ENCODE data around the gene KBTBD12. TPM values are rescaled to one million over a fixed set of nuclear protein-coding genes. Genes with fewer than 3 reads are reported as not detected.

KBTBD12 gene
- total and polyA plus RNA-seq, 2 experiments from 2014 or later = not detected

DNA sequence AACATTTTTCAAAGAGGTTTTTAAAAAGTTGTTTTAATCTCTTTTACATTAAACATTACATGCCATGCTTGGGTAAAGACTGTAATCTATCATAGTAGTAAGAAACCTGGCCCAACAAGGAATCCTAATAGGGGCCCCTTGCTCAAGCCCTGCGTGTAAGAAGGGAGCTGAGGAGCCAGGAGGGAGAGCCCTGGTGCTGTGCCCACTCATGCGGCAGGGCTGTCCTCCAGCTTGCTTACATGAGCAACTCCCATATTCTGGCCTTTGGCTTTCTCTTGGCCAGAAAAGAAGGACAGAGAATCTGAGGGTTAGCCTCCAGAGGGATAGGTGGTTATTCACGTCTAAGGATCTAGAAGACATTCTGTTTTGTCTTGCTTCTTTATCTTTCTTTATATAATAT, 49.8 kb downstream of the KBTBD12 start:
- no peaks in the 10 kb centered on the region for H3K36me3 ChIP-seq (ENCODE audit: low read depth)
- H3K9me2 ChIP-seq (ENCODE audit: insufficient read depth) = no peaks in the 10 kb centered on the region
- no peaks in the 10 kb centered on the region for H4K20me1 ChIP-seq (ENCODE audit: insufficient read depth)
- in situ Hi-C loops (cut with MboI) = loop anchor here (10.0 kb wide), 1 partner anchor 300 kb away; no protein-coding TSS in a partner anchor
- no peaks in the 10 kb centered on the region for H3K79me2 ChIP-seq (ENCODE audit: insufficient read depth)
- H2AFZ ChIP-seq = no peak overlapping the region
- H3F3A ChIP-seq (ENCODE audit: insufficient read depth) = no peaks in the 10 kb centered on the region
- no peak overlapping the region for H3K4me3 ChIP-seq
- H3K9ac ChIP-seq = no peak overlapping the region
- peak; percentile 46 for DNase-seq
- H3K4me2 ChIP-seq (ENCODE audit: unreplicated experiment) = no peak overlapping the region
- H3K27ac ChIP-seq = no peak overlapping the region
- 27 to 40% methylated on average over 3 of the region's 3 CpGs for WGBS, 2 experiments (ENCODE audit: low coverage in 1 of 2, low lambda C conversion rate in 2 of 2, missing lambda C conversion rate in 2 of 2)
- no peaks in the 10 kb centered on the region for H3K4me1 ChIP-seq (ENCODE audit: insufficient read depth)
- no peaks in the 10 kb centered on the region for H3K9me3 ChIP-seq (ENCODE audit: low read depth)
- H3K27me3 ChIP-seq (replicated peaks; ENCODE audit: insufficient read depth) = peaks cover 40% of the 10 kb centered on the region
- no peak for TF ChIP-seq EZH2phosphoT487 (IDR thresholded peaks at IDR 0.05; ENCODE audit: insufficient read depth, low read depth)
- TF ChIP-seq EZH2 (IDR thresholded peaks at IDR 0.05; ENCODE audit: insufficient read depth, poor library complexity, severe bottlenecking) = no peak

GRCh38 chr3:127967316-127967715, 52.3 kb downstream of the KBTBD12 start:
- Histone ChIP-seq H3K4me3 (no peak overlapping the region), H3K4me2 (ENCODE audit: unreplicated experiment) (no peak overlapping the region), H3K79me2 (ENCODE audit: insufficient read depth) (no peaks in the 10 kb centered on the region), H3K9ac (no peak overlapping the region), H3K4me1 (ENCODE audit: insufficient read depth) (no peaks in the 10 kb centered on the region), H4K20me1 (ENCODE audit: insufficient read depth) (no peaks in the 10 kb centered on the region), H3F3A (ENCODE audit: insufficient read depth) (no peaks in the 10 kb centered on the region), H3K27ac (no peak overlapping the region), H3K9me3 (ENCODE audit: low read depth) (no peaks in the 10 kb centered on the region), H3K36me3 (ENCODE audit: low read depth) (no peaks in the 10 kb centered on the region), H3K9me2 (ENCODE audit: insufficient read depth) (no peaks in the 10 kb centered on the region), H2AFZ (no peak overlapping the region), H3K27me3 (replicated peaks; ENCODE audit: insufficient read depth) (peaks cover 40% of the 10 kb centered on the region)
- whole genome bisulfite sequencing, 2 experiments (ENCODE audit: low coverage in 1 of 2, low lambda C conversion rate in 2 of 2, missing lambda C conversion rate in 2 of 2) = 87 to 93% methylated on average over 1 of the region's 1 CpG
- in situ Hi-C loops (cut with MboI) = loop anchor here (10.0 kb wide), 1 partner anchor 303 kb away; no protein-coding TSS in a partner anchor
- DNase-seq = no peak
- TF ChIP-seq EZH2 (IDR thresholded peaks at IDR 0.05; ENCODE audit: insufficient read depth, poor library complexity, severe bottlenecking) (no peak), EZH2phosphoT487 (IDR thresholded peaks at IDR 0.05; ENCODE audit: insufficient read depth, low read depth) (no peak)

DNA sequence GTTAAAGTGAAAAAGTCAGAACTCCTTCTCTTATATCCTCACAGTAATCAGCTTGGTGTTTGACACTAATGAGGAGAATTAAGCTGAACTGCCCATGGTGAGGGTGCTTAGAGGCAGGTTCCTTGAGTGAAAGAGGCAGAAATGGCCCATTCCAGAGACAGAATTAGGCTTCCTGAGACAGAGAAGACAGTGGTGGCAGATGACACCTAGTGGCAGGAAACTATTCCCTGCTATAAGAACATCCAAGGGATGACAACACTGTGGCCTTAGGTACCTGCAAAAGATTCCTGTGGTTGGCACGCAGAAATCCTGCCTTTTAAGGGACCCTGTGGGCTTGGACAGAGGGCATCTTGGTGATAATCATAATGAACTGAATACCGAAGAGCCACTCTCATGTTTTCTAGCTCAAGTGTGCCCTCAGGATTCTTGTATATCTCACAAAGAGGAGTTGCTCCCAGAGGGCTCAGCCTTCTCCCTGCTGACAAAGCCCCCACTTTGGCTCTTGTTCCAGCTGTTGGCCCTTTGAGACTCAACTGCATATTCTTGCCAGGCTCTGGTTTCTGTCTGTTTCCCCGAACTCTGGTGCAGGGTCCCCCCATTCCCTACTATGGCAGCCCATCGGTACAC, 56.0 kb downstream of the KBTBD12 start:
- no peaks in the 10 kb centered on the region for H3F3A ChIP-seq (ENCODE audit: insufficient read depth)
- no peaks in the 10 kb centered on the region for H3K4me1 ChIP-seq (ENCODE audit: insufficient read depth)
- no peaks in the 10 kb centered on the region for H3K9me2 ChIP-seq (ENCODE audit: insufficient read depth)
- H3K4me2 ChIP-seq (ENCODE audit: unreplicated experiment) = no peak overlapping the region
- H3K9me3 ChIP-seq (ENCODE audit: low read depth) = no peaks in the 10 kb centered on the region
- no peak overlapping the region for H3K4me3 ChIP-seq
- TF ChIP-seq EZH2phosphoT487 (IDR thresholded peaks at IDR 0.05; ENCODE audit: insufficient read depth, low read depth) (no peak), EZH2 (IDR thresholded peaks at IDR 0.05; ENCODE audit: insufficient read depth, poor library complexity, severe bottlenecking) (no peak)
- in situ Hi-C loops (cut with MboI) = no loop called here
- peak; percentile 74 for DNase-seq
- H3K36me3 ChIP-seq (ENCODE audit: low read depth) = no peaks in the 10 kb centered on the region
- 49 to 53% methylated on average over 4 of the region's 4 CpGs for WGBS, 2 experiments (ENCODE audit: low coverage in 1 of 2, low lambda C conversion rate in 2 of 2, missing lambda C conversion rate in 2 of 2)
- peaks cover 61% of the 10 kb centered on the region for H3K27me3 ChIP-seq (replicated peaks; ENCODE audit: insufficient read depth)
- H2AFZ ChIP-seq = no peak overlapping the region
- no peak overlapping the region for H3K9ac ChIP-seq
- no peak overlapping the region for H3K27ac ChIP-seq
- no peaks in the 10 kb centered on the region for H4K20me1 ChIP-seq (ENCODE audit: insufficient read depth)
- no peaks in the 10 kb centered on the region for H3K79me2 ChIP-seq (ENCODE audit: insufficient read depth)

DNA sequence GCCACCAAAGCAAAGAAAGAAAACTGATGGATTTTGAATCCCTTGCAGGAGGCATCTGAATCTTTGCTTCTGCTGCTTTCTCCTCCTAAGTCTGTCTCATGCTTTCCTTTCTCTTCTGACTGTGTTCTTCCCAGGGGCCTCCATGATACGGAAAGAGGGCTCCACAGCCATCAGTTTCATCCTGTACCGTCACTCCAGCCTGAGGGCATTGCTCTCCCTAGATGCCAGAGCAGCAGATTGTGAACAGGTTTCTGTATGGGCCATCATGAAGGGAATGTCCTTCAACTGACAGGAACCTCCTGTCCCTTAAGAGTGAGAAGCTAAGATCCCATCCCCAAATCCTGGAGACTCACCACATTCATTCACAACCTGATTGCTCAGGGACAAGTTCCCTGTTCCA, 59.2 kb downstream of the KBTBD12 start:
- Histone ChIP-seq H3K36me3 (ENCODE audit: low read depth) (no peaks in the 10 kb centered on the region), H3K4me3 (no peak overlapping the region), H3K27me3 (replicated peaks; ENCODE audit: insufficient read depth) (peaks cover 40% of the 10 kb centered on the region), H3K4me2 (ENCODE audit: unreplicated experiment) (no peak overlapping the region), H3F3A (ENCODE audit: insufficient read depth) (no peaks in the 10 kb centered on the region), H2AFZ (no peak overlapping the region), H3K9me2 (ENCODE audit: insufficient read depth) (no peaks in the 10 kb centered on the region), H3K9me3 (ENCODE audit: low read depth) (no peaks in the 10 kb centered on the region), H3K27ac (no peak overlapping the region), H4K20me1 (ENCODE audit: insufficient read depth) (no peaks in the 10 kb centered on the region), H3K4me1 (ENCODE audit: insufficient read depth) (no peaks in the 10 kb centered on the region), H3K9ac (no peak overlapping the region), H3K79me2 (ENCODE audit: insufficient read depth) (no peaks in the 10 kb centered on the region)
- 67 to 70% methylated on average over 2 of the region's 2 CpGs for WGBS, 2 experiments (ENCODE audit: low coverage in 1 of 2, low lambda C conversion rate in 2 of 2, missing lambda C conversion rate in 2 of 2)
- TF ChIP-seq EZH2 (IDR thresholded peaks at IDR 0.05; ENCODE audit: insufficient read depth, poor library complexity, severe bottlenecking) (no peak), EZH2phosphoT487 (IDR thresholded peaks at IDR 0.05; ENCODE audit: insufficient read depth, low read depth) (no peak)
- no peak for DNase-seq
- in situ Hi-C loops (cut with MboI) = no loop called here

Data from GM23248 (cell line).